ENCODE results near the gene SLC12A8.

SLC12A8 gene

GRCh38 chr3:125212509-125213363 lies at the start of gene SLC12A8:
Gene SLC12A8 (minus strand): TSS chr3:125212748. CDS start chr3:125211349, 1,399 bp downstream.
- peak; percentile 17 for DNase-seq
- ATAC-seq, result peak; percentile 37

DNA sequence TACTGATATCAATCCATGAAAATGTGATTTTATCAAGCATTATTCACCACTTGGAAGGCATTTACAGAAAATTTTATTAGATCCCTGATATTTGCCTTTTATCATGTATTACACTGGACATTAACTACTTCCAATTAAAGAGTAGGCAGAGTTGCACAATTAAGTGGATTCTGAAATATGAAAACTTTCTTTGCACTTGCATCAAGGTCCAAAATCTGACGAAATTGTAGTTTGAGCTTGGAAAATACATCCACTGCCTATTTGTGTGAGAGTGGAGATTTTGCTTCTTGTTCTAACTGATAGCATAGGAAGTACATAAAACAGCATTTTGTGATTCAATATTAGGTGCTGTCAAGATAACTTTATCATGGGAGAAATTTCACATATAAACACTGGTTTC lies 49.6 kb upstream of the SLC12A8 start:
- no peak for DNase-seq
- ATAC-seq, result no peak

DNA sequence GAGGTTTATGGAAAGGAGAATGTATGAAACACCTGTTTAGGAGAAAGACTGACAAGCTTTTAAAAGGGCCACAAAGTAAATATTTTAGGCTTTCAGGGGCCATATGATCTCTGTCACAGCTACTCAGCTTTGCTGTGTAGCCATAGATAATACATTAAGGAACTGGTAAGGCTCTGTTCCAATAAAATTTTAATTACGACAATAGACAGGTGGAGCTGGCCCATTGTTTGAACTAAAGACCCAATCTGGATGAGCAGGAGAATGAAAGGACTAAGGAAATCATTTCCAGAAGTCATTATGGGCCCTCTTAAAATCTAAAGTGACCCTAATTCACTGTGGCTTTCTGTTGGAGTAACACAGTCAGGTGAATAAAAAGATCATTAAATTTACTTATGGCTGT lies 48.5 kb upstream of the SLC12A8 start:
- no peak for ATAC-seq
- no peak for DNase-seq

- no peak for DNase-seq
- no peak for ATAC-seq
These were observed 47.6 kb upstream of the SLC12A8 start for GRCh38 chr3:125260158-125260557.

- DNase-seq (no peak), ATAC-seq (no peak)
These were observed 45.0 kb upstream of the SLC12A8 start for GRCh38 chr3:125257536-125257935.

DNA sequence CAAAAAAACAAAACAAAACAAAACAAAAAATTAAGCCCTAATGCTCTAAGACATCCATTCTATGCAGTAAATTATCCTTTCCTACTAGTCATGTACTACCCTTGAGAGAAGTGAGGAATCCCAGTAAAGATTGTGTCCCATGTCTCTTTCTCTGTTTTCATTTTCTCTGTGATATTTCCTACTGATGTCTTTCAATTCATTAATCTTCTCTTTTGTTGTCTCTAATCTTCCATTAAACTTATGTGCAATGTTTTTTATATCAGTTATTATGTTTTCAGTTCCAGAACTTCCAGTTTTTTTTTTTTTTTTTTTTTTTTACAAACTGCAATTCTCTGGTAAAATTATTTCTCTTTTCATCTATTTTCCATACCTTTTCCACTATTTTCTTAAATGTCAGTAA lies 44.1 kb upstream of the SLC12A8 start:
- no peak for ATAC-seq
- no peak for DNase-seq

GRCh38 chr3:125250973-125251372 lies 38.4 kb upstream of the SLC12A8 start:
- ATAC-seq, result no peak
- no peak for DNase-seq

DNA sequence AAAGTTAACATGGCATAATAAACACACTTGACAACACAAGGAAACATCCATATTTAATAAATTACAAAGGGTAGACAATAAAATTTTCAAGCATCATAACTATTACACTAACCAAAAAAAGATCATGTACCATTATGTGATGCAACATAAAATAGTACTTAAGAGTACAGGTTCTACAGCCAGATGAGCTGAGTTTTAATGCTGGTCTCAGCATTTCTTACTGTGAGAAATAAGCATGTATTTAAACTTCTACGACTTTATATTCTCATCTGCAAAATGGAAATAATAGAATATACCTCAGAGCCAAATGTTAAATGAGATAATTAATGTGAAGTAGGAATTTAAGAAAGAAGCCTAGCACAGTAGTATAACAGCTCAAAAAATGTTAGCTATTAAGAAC lies 33.7 kb upstream of the SLC12A8 start:
- ATAC-seq, result no peak
- no peak for DNase-seq

DNA sequence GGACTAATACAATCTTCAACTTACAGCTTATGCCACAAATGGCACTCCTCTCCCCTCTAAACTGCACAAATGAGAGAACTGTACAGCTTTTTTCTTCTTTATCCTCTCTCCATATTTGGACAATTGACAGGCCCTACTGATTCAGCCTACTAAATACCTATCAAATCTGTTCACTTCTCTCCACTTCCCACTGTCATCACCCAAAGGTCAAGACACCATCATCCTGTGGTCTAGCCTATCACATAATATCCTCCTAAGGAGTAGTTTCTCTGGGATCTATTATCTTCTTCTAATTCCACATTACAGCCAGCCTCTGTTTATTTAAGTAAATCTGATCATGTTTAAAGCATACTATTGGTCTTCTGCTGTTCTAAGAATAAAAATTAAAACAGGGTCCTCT lies 33.0 kb upstream of the SLC12A8 start:
- DNase-seq (no peak), ATAC-seq (no peak)

GRCh38 chr3:125240496-125240895 lies 27.9 kb upstream of the SLC12A8 start:
- no peak for ATAC-seq
- no peak for DNase-seq

- no peak for DNase-seq
These were observed 26.7 kb upstream of the SLC12A8 start for GRCh38 chr3:125239266-125239665.

GRCh38 chr3:125238759-125239158 lies 26.2 kb upstream of the SLC12A8 start:
- DNase-seq, result no peak

More at GRCh38 chr3:125239266-125239665, 26.7 kb upstream of the SLC12A8 start:
- ATAC-seq, result no peak

DNA sequence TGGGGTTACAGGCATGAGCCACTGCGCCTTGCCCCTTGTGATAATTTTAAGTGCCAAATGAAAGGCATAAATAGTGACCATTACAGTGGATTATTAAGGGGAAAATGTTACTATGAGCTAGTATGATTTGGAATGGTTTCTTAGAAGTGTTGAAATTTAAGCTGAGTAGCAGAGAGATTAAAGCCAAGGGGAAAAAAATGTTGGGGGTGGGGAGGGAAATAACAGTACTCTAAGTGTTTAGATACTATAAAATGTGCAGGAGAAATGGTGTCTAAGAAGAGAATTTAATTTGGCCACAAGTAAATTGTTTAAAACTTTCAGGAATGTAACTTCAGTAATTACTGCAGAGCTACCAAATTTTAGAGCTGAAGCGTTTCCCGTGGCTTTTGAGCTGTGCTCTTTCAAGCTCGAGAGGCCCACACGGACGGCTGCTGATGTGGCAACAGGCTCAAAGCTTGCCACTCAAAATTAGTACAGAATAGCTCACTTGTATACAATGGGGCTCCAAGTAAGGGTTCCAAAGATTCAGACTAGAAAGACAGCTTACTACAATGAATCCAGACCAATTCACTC lies 23.9 kb upstream of the SLC12A8 start:
- no peak for ATAC-seq
- no peak for DNase-seq

More at GRCh38 chr3:125238759-125239158, 26.2 kb upstream of the SLC12A8 start:
- ATAC-seq, result no peak

GRCh38 chr3:125234831-125235230 lies 22.3 kb upstream of the SLC12A8 start:
- ATAC-seq, result no peak
- no peak for DNase-seq

GRCh38 chr3:125232401-125232800 lies 19.9 kb upstream of the SLC12A8 start:
- DNase-seq (no peak), ATAC-seq (no peak)

DNA sequence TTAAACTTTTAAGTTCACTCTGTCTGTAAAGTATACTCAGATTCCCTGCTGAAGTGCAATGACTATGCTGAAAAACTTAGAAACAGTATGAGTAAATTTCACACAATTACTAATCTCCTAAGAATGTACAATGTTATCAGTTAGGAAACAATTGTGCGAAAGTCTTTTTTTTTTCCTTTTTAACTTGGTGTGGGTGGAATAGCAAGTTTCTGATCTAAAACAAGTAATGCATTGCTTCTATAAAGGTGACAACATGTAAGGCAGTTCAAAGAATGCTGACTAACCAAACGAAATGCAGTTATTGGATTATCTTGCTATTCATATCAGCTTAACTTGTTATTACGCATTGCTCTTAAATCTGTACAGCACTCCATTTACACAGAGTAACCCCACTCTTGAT lies 19.3 kb upstream of the SLC12A8 start:
- DNase-seq, result no peak

DNA sequence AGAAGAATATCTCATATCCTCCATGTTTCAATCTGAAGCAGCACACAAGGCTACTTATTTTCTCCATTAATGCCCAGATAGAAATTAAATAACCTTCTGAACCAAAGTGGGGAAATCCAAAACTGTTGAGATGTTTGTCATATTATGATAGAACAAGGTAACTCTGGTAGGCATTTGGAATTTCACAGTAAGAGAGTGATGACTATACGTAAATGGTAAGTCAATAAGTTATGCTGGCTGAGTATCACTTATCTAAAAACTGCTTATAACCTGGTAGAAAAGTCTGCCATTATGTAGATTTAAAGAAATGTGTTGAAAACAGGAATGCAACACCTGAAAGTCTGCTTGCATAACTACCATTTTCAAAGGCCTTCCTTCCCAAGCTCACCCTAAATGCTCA lies 17.2 kb upstream of the SLC12A8 start:
- no peak for ATAC-seq
- DNase-seq, result no peak

More for the DNA sequence above, 19.3 kb upstream of the SLC12A8 start:
- peak; percentile 91 for ATAC-seq

DNA sequence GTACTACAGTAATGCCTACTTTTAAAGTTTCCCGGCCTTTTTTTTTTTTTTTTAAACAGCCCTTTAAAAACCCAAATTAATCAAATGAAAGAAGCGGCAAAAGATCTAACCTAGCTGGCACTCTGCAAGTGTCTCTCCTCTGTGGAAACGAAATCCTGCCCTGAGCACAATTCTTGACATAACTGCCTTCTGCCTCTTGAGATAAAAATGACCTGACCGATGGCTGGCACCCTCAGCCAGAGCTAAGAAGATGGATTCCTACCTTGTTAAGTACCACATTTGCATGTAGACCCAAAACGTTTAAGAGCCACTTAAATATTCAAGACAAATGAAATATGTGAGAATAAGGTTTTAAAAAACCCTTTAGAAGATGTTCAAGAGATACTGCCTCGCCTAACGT lies 16.6 kb upstream of the SLC12A8 start:
- no peak for DNase-seq
- no peak for ATAC-seq

- DNase-seq (no peak), ATAC-seq (no peak)
These were observed 9.3 kb upstream of the SLC12A8 start for GRCh38 chr3:125221831-125222230.

- no peak for DNase-seq
- no peak for ATAC-seq
These were observed 8.3 kb upstream of the SLC12A8 start for GRCh38 chr3:125220727-125221429.

DNA sequence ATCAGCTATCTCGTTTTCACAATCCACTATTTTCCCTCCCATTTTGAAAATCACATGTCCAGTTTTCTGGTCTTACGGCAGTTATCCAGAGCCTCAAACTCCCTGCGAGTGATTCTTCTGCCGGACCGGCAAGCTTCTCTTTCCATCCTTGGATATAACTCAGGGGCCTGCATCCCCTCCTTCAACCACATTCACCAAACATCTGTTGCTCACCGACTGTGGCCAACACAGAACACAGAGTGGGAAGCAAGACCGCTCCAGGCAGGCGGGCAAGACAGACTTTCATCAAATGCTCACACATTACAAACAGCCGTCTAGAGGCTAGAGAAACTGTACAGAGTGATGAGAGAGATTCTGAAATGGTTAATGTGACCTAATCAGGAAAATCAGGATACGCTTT lies 7.6 kb upstream of the SLC12A8 start:
- DNase-seq, result no peak
- ATAC-seq, result no peak

- no peak for DNase-seq
- no peak for ATAC-seq
These were observed 6.7 kb upstream of the SLC12A8 start for GRCh38 chr3:125219261-125219701.

DNA sequence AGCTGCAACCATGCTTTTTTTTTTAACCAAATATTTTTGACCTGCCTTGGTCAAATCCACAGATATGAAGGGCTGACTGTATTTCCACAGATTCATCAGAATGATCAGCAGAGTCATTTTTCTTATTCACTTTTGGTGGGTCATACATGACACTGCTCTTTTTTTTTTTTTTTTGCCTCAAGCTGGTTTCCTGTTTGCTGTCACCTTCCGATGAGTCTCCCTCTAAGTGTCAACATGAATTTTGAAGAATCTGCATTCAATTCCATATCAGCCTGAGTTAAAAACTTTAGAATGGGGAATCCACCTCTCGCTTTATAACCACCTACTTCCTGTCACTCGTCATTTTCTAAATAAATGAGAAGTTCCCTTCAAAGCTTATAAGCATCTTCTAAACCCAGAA lies 2.2 kb upstream of the SLC12A8 start:
- DNase-seq (no peak), ATAC-seq (no peak)
